Sigmoid colon (tissue), 4 donors: ENCODE measurements around the gene FLVCR1.

Source experiments
- CTCF ChIP-seq, 4 experiments: fragments of 450-650 bp in 3 of 4; fragments of 200-600 bp in 1 of 4; IDR thresholded peaks; one replicate each; pipeline ENCODE4 v1.5.1; 2016 to 2019; ENCODE audit warnings: antibody characterized with exemption in 4 of 4, mild to moderate bottlenecking in 3 of 4, moderate library complexity in 2 of 4
- EP300 ChIP-seq, 4 donors: sonication (generic); formaldehyde crosslinking; IDR thresholded peaks; one replicate each; pipeline ENCODE4 v1.6.1; 2017; ENCODE audit warnings: antibody characterized with exemption in 4 of 4
- POLR2A ChIP-seq, 2 donors: fragments of 450-650 bp; IDR thresholded peaks; one replicate each; pipeline ENCODE4 v1.6.1; 2016; ENCODE audit warnings: antibody characterized with exemption in 2 of 2, mild to moderate bottlenecking in 2 of 2, moderate library complexity in 2 of 2
- POLR2AphosphoS5 ChIP-seq, 4 donors: sonication (generic); formaldehyde crosslinking; IDR thresholded peaks; one replicate each; pipeline ENCODE4 v1.6.1; 2017; ENCODE audit warnings: antibody characterized with exemption in 4 of 4

- no peak for TF ChIP-seq CTCF (IDR thresholded peaks at IDR 0.05)
- TF ChIP-seq POLR2A (IDR thresholded peaks at IDR 0.05) = no peak
- TF ChIP-seq POLR2AphosphoS5 (IDR thresholded peaks at IDR 0.05) = no peak
- no peak for TF ChIP-seq EP300 (IDR thresholded peaks at IDR 0.05)
Measured at GRCh38 chr1:212937034-212937433, 79.0 kb downstream of the FLVCR1 start.
